Measurements from ENCODE around the gene PTH1R. TPM values are rescaled to one million over a fixed set of nuclear protein-coding genes. Genes with fewer than 3 reads are reported as not detected.

The PTH1R gene
- total RNA-seq, 2 donors from 2014 or later: 5.6 to 8.9 TPM

- no peak for DNase-seq (ENCODE audit: low spot score)
- Histone ChIP-seq H3K27ac (peak overlapping the region in 1 of 2 donors; percentile 0), H3K36me3 (no peaks in the 10 kb centered on the region), H3K9me3 (no peaks in the 10 kb centered on the region), H3K27me3 (replicated peaks; ENCODE audit: insufficient read depth) (no peaks in the 10 kb centered on the region), H3K4me1 (ENCODE audit: control insufficient read depth in 1 of 2, low read depth in 2 of 2) (peaks cover 10 to 46% of the 10 kb centered on the region in 2 donors), H3K4me3 (no peak overlapping the region)
- TF ChIP-seq CTCF (IDR thresholded peaks at IDR 0.05): no peak
- no peak for ATAC-seq (ENCODE audit: insufficient number of reproducible peaks, low FRiP score, low read depth)
Observed at GRCh38 chr3:46865031-46865507, 12.5 kb upstream of the PTH1R start.

GRCh38 chr3:46865546-46865945 lies 12.0 kb upstream of the PTH1R start:
- no peak overlapping the region for H3K4me3 ChIP-seq
- DNase-seq (ENCODE audit: low spot score) (no peak), ATAC-seq (ENCODE audit: insufficient number of reproducible peaks, low FRiP score, low read depth) (no peak)
- no peaks in the 10 kb centered on the region for H3K36me3 ChIP-seq
- peak overlapping the region in 1 of 2 donors; percentile 0 for H3K27ac ChIP-seq
- H3K27me3 ChIP-seq (replicated peaks; ENCODE audit: insufficient read depth): no peaks in the 10 kb centered on the region
- no peaks in the 10 kb centered on the region for H3K9me3 ChIP-seq
- H3K4me1 ChIP-seq (ENCODE audit: control insufficient read depth in 1 of 2, low read depth in 2 of 2): peaks cover 10 to 51% of the 10 kb centered on the region in 2 donors
- TF ChIP-seq CTCF (IDR thresholded peaks at IDR 0.05): no peak

- peaks cover 15 to 57% of the 10 kb centered on the region in 2 donors for H3K4me1 ChIP-seq (ENCODE audit: control insufficient read depth in 1 of 2, low read depth in 2 of 2)
- no peaks in the 10 kb centered on the region for H3K36me3 ChIP-seq
- no peaks in the 10 kb centered on the region for H3K9me3 ChIP-seq
- ATAC-seq (ENCODE audit: insufficient number of reproducible peaks, low FRiP score, low read depth) (no peak), DNase-seq (ENCODE audit: low spot score) (no peak)
- no peaks in the 10 kb centered on the region for H3K27me3 ChIP-seq (replicated peaks; ENCODE audit: insufficient read depth)
- no peak overlapping the region for H3K4me3 ChIP-seq
- no peak overlapping the region for H3K27ac ChIP-seq
- no peak for TF ChIP-seq CTCF (IDR thresholded peaks at IDR 0.05)
Observed at GRCh38 chr3:46866032-46866595, 11.4 kb upstream of the PTH1R start.

GRCh38 chr3:46866720-46867549 lies 10.6 kb upstream of the PTH1R start:
- Histone ChIP-seq H3K4me3 (peak overlapping the region; percentile 3), H3K9me3 (no peaks in the 10 kb centered on the region), H3K4me1 (ENCODE audit: control insufficient read depth in 1 of 2, low read depth in 2 of 2) (peaks cover 20 to 65% of the 10 kb centered on the region in 2 donors), H3K36me3 (no peaks in the 10 kb centered on the region), H3K27me3 (replicated peaks; ENCODE audit: insufficient read depth) (no peaks in the 10 kb centered on the region), H3K27ac (peak overlapping the region; percentile 2 to 67)
- ATAC-seq (ENCODE audit: insufficient number of reproducible peaks, low FRiP score, low read depth) (peak; percentile 64), DNase-seq (ENCODE audit: low spot score) (peak; percentile 36)
- peak; percentile 95 for TF ChIP-seq CTCF (IDR thresholded peaks at IDR 0.05)

GRCh38 chr3:46867550-46867898 lies 10.0 kb upstream of the PTH1R start:
- H3K4me3 ChIP-seq: peak overlapping the region; percentile 3
- H3K36me3 ChIP-seq: no peaks in the 10 kb centered on the region
- no peaks in the 10 kb centered on the region for H3K9me3 ChIP-seq
- DNase-seq (ENCODE audit: low spot score) (no peak), ATAC-seq (ENCODE audit: insufficient number of reproducible peaks, low FRiP score, low read depth) (no peak)
- no peak for TF ChIP-seq CTCF (IDR thresholded peaks at IDR 0.05)
- peak overlapping the region; percentile 16 to 67 for H3K27ac ChIP-seq
- H3K27me3 ChIP-seq (replicated peaks; ENCODE audit: insufficient read depth): no peaks in the 10 kb centered on the region
- H3K4me1 ChIP-seq (ENCODE audit: control insufficient read depth in 1 of 2, low read depth in 2 of 2): peaks cover 20 to 71% of the 10 kb centered on the region in 2 donors

Data from thoracic aorta (tissue), 2 donors.